ENCODE results near the gene RASA3.

DNA sequence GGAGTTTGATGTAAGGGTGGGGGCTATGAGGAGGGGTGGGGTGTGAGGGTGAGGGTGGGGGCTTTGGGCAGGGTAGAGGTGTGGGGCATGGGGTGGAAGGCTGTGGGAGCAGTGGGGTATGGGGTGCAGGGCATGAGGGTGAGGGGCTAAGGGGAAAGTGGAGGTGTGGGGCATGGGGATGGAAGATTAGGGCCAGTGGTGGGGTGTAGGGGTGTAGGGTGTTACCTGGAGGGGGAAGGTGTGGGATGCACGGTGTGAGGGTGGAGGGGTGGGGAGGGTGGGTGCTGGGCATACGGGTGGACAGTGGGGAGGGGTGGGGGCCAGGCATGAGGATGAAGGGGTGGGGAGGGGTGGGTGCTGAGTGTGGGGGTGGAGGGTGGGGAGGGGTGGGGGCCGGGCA, 22.9 kb upstream of the RASA3 start:
- TF ChIP-seq EZH2 (IDR thresholded peaks at IDR 0.05) (no peak), EZH2phosphoT487 (IDR thresholded peaks at IDR 0.05; ENCODE audit: borderline replicate concordance) (no peak), ZBTB33 (IDR thresholded peaks at IDR 0.05; ENCODE audit: extremely low read depth, insufficient replicate concordance, low read length) (no peak), POLR2A (IDR thresholded peaks at IDR 0.05; ENCODE audit: borderline replicate concordance, extremely low read depth, insufficient read depth, insufficient read length) (no peak), CTCF (IDR thresholded peaks at IDR 0.05 in 2 of 3, conservative IDR thresholded peaks at IDR 0.05 in 1 of 3; ENCODE audit: borderline replicate concordance in 1 of 3, insufficient read depth in 1 of 3, low read depth in 2 of 3, low read length in 2 of 3) (no peak), JUND (IDR thresholded peaks at IDR 0.05) (no peak), ZNF274 (IDR thresholded peaks at IDR 0.05; ENCODE audit: low read depth, low read length) (no peak), POLR2AphosphoS5 (IDR thresholded peaks at IDR 0.05; ENCODE audit: low read depth, low read length) (no peak), RAD21 (IDR thresholded peaks at IDR 0.05; ENCODE audit: low read depth) (no peak), CBX3 (IDR thresholded peaks at IDR 0.05; ENCODE audit: low read depth) (no peak), SP1 (IDR thresholded peaks at IDR 0.05; ENCODE audit: low read depth) (no peak), YY1 (IDR thresholded peaks at IDR 0.05; ENCODE audit: extremely low read depth, insufficient replicate concordance, low read depth, low read length) (no peak)
- TF ChIP-seq, protein P1, sequence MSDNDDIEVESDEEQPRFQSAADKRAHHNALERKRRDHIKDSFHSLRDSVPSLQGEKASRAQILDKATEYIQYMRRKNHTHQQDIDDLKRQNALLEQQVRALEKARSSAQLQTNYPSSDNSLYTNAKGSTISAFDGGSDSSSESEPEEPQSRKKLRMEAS (IDR thresholded peaks at IDR 0.05): no peak
- TF ChIP-seq, protein P2, sequence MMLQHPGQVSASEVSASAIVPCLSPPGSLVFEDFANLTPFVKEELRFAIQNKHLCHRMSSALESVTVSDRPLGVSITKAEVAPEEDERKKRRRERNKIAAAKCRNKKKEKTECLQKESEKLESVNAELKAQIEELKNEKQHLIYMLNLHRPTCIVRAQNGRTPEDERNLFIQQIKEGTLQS (IDR thresholded peaks at IDR 0.05): no peak

Measured in HCT116 (cell line).